ENCODE results near the gene EVA1C. TPM values are rescaled to one million over a fixed set of nuclear protein-coding genes. Genes with fewer than 3 reads are reported as not detected.

Gene EVA1C
- total and polyA plus RNA-seq, 10 of the 15 experiments (the other 5 are each of a cell fraction or from before 2014, with no cell fraction given): 0.13 to 0.56 (median 0.34) TPM; not detected in 7

DNA sequence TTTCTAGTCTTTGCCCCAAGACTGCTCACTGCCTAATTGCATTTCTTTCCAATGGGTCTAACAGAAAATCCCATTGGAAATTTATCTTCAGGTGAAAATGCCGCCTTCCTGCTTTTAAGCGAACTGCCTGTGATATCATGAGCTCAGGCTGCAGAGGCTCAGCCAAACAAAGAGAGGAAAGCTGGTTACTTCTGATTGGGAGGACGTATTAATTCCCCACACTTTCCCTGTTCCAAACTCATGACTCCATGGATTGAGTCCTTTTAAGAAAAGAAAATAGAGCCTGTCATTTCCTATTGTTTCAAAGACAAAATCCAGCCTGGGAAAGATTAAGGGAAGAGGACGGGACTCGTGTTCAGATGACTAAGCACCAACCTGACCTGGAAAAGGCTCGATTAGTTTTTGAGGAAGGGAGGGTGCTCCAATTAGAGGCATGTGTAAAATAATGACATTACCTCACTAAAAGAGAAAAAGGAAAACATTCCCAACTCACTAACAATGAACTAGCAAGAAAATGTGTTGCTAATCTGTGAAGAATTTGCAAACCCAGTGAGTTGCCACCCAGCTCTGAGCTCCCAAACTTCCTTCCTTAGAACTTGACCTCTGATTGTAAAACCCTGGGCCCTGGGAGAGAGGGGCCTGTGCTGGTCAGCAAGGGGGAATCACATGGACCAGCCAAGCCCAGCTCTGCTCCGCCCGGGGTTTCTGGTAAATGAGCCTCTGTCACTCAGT is 111.6 kb downstream of the EVA1C start (continued):
- TF ChIP-seq, protein P1, sequence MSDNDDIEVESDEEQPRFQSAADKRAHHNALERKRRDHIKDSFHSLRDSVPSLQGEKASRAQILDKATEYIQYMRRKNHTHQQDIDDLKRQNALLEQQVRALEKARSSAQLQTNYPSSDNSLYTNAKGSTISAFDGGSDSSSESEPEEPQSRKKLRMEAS (IDR thresholded peaks at IDR 0.05; ENCODE audit: low read depth, low read length): no peak
- no peak for TF ChIP-seq YBX1 (IDR thresholded peaks at IDR 0.05)
- no peak for TF ChIP-seq NFYB (IDR thresholded peaks at IDR 0.05; ENCODE audit: insufficient read depth, low read depth, low read length)
- TF ChIP-seq, protein P2, sequence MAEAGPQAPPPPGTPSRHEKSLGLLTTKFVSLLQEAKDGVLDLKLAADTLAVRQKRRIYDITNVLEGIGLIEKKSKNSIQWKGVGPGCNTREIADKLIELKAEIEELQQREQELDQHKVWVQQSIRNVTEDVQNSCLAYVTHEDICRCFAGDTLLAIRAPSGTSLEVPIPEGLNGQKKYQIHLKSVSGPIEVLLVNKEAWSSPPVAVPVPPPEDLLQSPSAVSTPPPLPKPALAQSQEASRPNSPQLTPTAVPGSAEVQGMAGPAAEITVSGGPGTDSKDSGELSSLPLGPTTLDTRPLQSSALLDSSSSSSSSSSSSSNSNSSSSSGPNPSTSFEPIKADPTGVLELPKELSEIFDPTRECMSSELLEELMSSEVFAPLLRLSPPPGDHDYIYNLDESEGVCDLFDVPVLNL (IDR thresholded peaks at IDR 0.05; ENCODE audit: low read depth, low read length): no peak

DNA sequence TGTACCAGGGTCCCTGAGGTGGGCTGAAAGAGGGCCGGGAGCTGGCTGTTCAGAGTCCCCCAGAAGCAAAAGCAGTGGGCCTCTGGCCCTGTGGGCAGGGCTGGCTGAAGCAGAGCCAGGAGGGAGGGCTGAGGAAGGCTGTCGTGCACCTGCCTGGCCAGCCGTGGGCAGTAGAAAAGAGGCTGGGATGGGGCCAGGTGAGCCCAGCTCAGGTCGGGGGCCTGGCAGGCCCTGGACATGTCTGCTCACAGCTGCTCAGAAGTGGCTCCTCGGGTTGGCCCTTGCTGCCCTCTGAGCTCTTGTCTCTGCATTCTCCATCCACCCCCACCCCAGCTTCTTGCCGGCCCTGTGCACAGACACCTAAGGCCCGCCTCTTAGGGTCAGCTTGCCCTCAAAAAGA is 112.8 kb downstream of the EVA1C start:
- DNase-seq (ENCODE audit: low read depth, low spot score) (no peak), FAIRE-seq (no peak), ATAC-seq (no peak)
- Histone ChIP-seq H4K20me1 (ENCODE audit: control insufficient read depth, insufficient read depth) (no peaks in the 10 kb centered on the region), H3K4me3 (no peak overlapping the region), H3K27ac (ENCODE audit: control insufficient read depth, insufficient read depth) (no peak overlapping the region), H3K4me2 (ENCODE audit: control insufficient read depth, insufficient read depth) (no peak overlapping the region), H3K27me3 (replicated peaks in 1 of 2; ENCODE audit: control insufficient read depth in 2 of 2, insufficient read depth in 2 of 2, low read length in 1 of 2) (no peaks in the 10 kb centered on the region), H3K9ac (ENCODE audit: control insufficient read depth, insufficient read depth, low read length) (no peak overlapping the region), H3K79me2 (ENCODE audit: control insufficient read depth, insufficient read depth, low read length) (no peaks in the 10 kb centered on the region), H3K4me1 (ENCODE audit: control insufficient read depth, insufficient read depth, low read length) (no peaks in the 10 kb centered on the region), H3K36me3 (ENCODE audit: control insufficient read depth in 2 of 2, insufficient read depth in 2 of 2, low read length in 1 of 2) (no peaks in the 10 kb centered on the region), H3K9me3 (replicated peaks; ENCODE audit: control insufficient read depth, insufficient read depth, low read length) (no peaks in the 10 kb centered on the region), H2AFZ (ENCODE audit: control insufficient read depth, low read depth, low read length) (no peak overlapping the region)
- in situ Hi-C loops (cut with MboI) (no loop called here), intact Hi-C loops (cut with micrococcal nuclease; ENCODE audit: unreplicated experiment) (no loop called here)
- RAD21 ChIA-PET (ENCODE audit: unreplicated experiment): no interaction called here
- SMC1A ChIA-PET (ENCODE audit: uncharacterized antibody, unreplicated experiment): interaction anchor here (1.3 kb wide), 1 partner anchor 11 kb away, joined by 3 read pairs; no protein-coding TSS in a partner anchor
- BruUV-seq (replicated peaks): no TSS peak
- CTCF ChIA-PET: no interaction called here
- 33% methylated on average over 7 of the region's 7 CpGs for WGBS (ENCODE audit: insufficient coverage, insufficient replicate concordance, low lambda C conversion rate, missing lambda C conversion rate)
- TF ChIP-seq IKZF1 (conservative IDR thresholded peaks at IDR 0.05): no peak
- POLR2A ChIA-PET: no interaction called here
